HG03064 (cell line): Measurements from ENCODE around the gene GCN1.

ENCODE experiments used
- ATAC-seq: cut with Tn5 transposase; IDR thresholded peaks from one replicate; pipeline ENCODE4 v1.9.1; 2021; ENCODE audit warnings: low read depth; ENCODE audit not compliant: unreplicated experiment

The GCN1 gene

DNA sequence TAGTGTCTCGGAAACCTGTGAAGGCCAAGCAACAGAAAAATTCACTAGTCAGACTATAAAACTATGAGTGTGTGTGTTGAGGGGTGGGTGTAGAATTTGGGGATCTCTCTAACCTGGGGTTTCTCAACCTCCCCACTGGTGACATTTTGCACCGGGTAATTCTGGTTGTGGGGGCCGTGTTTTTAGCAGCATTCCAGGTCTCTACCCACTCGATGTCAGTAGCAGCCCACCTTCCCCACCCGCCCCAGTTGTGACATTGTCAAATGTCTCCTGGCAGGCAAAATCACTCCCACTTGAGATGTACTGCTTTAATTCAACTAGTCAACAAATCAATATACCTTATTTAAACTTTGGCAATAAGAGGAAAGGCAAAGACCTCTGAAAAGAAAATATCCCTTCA lies 4.1 kb downstream of the GCN1 start:
- no peak for ATAC-seq

DNA sequence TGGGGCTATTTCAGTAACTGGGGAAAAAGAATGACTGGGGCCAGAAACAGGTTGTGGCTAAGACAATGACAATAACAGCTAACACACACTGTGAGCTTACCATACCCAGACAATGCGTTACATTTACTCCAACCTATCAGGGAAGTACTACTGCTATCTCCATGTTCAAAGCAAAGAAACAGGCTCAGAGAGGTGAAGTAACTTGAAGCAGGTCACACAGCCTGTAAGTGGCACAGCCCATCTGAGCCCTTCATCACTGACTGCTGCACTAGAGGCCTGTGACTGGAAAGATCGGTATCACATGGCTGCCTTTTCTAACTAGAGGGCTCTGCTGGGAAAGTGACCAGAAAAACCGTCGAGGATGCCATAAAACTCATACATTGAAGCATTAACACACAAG lies 7.9 kb downstream of the GCN1 start:
- no peak for ATAC-seq

DNA sequence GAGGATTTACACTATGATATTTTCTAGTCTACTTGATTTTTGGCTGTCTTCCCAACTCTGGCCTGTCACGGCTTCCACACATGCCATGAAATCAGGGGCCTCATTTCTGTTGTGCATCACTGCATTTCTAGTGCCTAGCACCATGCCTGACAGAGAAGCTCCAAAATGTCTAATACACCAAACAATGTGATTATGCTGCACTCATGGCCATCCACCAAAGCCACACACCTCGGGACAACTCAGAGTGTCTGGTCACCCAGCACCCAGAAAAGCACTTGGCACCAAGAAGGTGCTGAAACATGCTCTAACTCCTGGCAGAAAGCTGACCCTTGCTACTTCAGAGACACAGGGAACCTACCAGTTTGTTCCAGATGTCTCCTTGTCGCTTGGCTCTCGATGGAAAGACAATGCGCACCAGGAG lies 11.3 kb downstream of the GCN1 start:
- ATAC-seq: no peak

DNA sequence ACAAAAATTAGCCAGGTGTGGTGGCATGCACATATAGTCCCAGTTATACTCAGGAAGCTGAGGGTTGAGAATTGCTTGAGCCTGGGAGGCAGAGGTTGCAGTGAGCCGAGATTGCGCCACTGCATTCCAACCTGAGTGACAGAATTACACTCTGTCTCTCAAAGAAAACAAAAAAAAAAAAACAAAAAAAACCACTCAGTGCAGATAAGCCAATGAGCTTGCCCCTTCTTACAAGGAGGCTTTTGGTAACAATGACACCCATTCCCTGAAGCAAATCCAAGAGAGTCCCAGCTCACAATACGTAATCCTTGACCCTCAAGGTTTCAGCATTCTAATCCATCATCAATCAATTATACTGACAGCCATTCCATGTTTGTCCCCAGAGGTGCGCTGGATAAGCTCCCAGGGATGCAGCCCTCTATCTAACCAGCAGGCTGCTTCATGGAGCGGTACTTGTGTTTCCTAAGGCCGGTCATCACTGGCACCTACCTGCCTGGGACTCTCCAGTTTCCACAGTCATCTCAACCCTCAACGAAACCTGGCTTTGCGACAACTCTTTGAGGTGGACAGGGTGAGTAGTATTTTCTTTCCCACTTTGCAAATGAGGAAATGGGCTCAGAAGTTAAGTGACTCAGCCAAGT lies 12.4 kb downstream of the GCN1 start:
- no peak for ATAC-seq

DNA sequence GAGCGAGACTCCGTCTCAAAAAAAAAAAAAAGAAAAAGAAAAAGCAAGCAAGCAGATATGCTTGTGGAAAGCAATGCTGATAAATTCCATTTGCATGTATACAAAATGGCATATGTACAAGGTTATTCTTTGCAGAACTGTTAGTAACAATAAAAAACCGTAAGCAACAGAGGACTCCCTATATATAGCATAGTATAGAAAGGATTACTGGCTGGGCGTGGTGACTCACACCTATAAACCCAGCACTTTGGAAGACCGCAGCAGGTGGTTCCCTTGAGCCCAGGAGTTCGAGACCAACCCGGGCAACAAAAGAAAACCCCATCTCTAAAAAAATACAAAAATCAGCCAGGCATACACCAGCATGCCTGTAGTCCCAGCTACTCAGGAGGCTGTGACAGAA lies 13.5 kb downstream of the GCN1 start:
- ATAC-seq: no peak

GRCh38 chr12:120175537-120175936 lies 19.0 kb downstream of the GCN1 start:
- no peak for ATAC-seq

DNA sequence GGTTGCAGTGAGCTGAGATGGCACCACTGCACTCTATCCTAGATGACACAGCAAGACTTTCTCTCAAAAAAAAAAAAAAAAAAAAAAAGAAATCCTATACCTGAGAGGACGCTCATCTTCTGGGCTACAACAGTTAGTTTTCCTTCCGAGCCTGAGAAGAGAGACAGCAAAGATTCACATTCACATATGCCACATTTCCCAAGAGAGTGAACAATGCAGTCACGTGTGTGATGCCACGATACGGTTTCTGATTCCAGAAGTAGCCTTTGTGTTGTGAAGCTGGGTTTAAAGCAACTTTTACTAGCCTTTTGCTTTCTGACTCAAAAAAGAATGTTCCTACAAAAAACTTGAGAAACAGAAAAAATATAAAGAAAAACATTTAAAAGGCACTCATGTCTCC lies 19.5 kb downstream of the GCN1 start:
- no peak for ATAC-seq

GRCh38 chr12:120172053-120172452 lies 22.5 kb downstream of the GCN1 start:
- ATAC-seq: no peak

- no peak for ATAC-seq
Measured at GRCh38 chr12:120170631-120171030, 23.9 kb downstream of the GCN1 start.

DNA sequence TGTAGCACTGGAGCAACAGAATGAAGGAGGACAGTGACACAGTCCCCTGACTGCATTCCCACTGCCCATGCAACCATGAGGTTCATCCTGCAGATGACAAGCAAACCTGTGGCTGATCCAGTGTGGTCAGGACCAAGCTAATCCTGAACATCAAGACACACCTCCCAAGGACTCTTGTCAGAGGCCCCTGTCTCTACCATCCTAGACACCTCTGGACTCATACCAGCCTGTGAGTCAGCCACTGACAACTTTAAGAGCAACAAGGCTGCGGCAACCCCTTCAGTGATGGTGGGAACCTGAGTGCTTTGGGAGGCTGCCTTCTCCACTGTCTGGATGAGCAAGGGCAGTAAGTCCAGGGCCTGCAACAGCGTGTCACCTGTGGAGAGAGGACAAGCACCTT lies 24.6 kb downstream of the GCN1 start:
- no peak for ATAC-seq

- no peak for ATAC-seq
Measured at GRCh38 chr12:120168337-120168736, 26.2 kb downstream of the GCN1 start.

DNA sequence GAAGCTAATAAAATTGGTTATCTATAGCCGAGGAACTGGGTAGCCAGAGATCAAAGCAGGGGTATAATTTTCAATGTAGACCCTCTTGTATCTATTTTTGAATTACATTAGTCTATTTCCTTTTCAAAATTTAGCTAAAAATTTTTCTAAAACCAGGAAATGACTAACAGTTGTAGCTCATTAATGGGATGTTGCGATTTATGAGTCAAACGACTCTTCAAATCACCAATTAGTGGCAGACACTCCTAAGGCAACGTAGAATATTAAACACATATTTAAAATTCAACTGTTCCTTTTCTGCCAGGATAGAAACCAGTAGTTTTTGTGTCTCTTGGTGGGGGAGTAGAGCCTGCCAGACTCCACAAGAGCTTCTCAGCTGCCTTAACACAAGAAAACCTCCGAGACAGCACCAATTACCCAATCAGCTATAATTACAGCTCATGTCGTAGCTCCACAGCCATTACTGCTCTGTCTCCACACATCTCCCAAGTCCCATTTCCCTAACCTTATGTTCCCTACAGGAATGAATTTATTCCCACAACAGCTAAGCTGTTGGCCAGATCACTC lies 26.9 kb downstream of the GCN1 start:
- no peak for ATAC-seq

DNA sequence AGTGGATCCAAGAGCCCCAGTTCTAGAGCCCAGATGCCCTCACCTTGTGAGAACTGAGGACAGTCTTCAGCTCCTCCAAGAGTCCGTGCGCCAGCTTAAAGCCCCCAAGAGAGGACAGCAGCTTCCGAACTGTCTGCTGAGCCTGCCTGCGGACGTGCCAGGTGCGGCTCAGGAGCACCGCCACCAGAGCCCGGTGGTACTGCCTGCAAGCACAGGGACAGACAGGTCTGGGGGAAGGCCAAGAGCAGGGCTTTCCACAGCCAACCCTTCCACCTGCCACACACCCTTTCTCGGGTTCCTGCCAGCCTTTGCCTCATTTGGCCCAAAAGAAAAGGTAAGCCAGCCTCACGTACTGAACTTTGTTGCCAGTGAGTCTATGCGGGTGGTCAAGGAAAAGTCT lies 30.2 kb downstream of the GCN1 start:
- ATAC-seq: no peak

DNA sequence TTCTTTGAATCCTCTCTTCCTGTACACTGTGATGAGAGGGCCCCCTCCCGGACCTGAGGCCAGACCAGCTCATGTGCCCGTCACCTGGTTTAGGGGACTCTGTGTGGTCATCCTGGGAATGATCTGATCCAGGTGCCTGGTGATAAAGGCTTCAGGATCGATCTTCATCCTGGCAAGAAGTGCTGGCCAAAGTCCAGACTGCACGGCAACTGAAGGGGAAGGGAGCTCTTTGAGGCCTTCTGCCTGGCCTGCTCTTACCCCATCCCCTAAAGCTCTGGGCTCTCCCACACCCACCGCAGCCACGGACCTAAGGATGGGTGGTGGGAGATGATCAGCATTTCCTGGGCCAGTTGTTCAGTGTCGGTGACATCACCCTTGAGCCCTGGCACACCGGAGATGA lies 31.8 kb downstream of the GCN1 start:
- ATAC-seq: no peak

- ATAC-seq: no peak
Measured at GRCh38 chr12:120161852-120162251, 32.7 kb downstream of the GCN1 start.

DNA sequence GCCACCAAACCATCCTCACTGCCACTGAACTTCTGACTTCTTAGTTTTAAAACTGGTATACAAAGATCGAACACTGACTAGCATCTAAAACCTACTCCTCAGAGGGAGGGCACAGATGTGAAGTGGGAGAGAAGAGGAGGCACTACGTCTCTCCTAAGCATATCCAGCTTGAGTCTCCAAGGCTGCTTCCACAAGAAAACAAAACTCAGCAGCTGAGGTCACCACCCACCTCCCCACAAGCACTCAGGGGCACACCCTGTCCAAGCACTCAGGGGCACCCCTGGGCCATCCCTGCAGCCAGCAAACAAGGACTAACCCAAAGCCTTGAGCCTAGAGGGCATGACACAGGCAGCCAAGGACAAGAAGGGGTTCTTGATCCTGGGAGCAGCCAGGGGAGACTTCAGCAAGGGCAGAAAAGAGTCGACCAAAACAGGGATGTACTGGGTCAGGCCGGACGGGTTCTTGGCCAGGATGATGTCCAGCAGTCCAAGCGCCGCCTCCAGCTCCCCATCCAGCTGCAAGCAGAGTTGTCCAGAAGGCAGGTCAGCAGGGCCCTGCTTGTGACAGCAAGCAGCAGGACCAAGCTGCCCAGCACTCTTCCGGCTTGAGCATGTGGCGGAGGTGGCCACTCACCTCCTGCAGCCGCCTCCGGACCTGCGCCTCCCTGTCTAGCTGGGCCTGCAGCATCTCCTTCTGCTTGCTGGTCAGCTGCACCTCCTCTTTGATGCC lies 34.8 kb downstream of the GCN1 start:
- ATAC-seq: no peak

- no peak for ATAC-seq
Measured at GRCh38 chr12:120158351-120158750, 36.2 kb downstream of the GCN1 start.

- ATAC-seq: no peak
Measured at GRCh38 chr12:120157678-120158077, 36.8 kb downstream of the GCN1 start.

- no peak for ATAC-seq
Measured at GRCh38 chr12:120156315-120157259, 37.9 kb downstream of the GCN1 start.

DNA sequence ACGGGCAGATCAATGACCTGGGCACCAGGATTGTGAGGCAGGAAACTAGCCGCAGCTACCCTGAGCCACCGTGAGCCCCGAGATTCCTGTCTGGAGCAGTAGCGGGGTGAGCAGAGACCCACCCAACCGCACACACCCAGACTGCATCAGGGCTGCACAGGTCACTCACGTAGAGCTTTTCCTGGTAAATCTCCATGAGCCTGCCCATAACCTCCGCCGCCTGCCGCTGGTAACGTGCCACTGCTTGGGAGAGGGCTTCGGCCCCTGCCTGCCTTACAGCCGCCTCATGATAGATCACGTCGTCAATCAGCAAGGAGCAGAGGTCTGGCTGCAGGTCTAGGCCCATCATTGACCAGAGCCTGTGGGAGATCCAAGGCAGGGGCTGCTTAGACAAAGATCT lies 39.4 kb downstream of the GCN1 start:
- no peak for ATAC-seq

- no peak for ATAC-seq
Measured at GRCh38 chr12:120150919-120151525, 43.5 kb downstream of the GCN1 start.
